Prostate gland (tissue), 2 donors: ENCODE measurements around the gene SP9. TPM values are rescaled to one million over a fixed set of nuclear protein-coding genes. Genes with fewer than 3 reads are reported as not detected.

ENCODE experiments used
- DNase-seq: peaks from one replicate; pipeline ENCODE4 v3.0.0-alpha.2; 2019; ENCODE audit warnings: low spot score
- H3K27ac ChIP-seq, 2 donors: fragments of 200-600 bp; sonication (generic); 2 replicates each; pipeline ENCODE4 v1.5.1; 2017 to 2019
- H3K27me3 ChIP-seq: fragments of 200-600 bp; sonication (generic); replicated peaks from 2 replicates; pipeline ENCODE4 v1.5.1; 2019; ENCODE audit not compliant: insufficient read depth
- H3K36me3 ChIP-seq, 2 donors: fragments of 200-600 bp; sonication (generic); 1 replicate in 1 of 2; 2 replicates in 1 of 2; pipeline versions ENCODE4 v1.5.1 to v1.8.1; 2017 to 2019
- H3K4me1 ChIP-seq: fragments of 200-600 bp; sonication (generic); replicated peaks from 2 replicates; pipeline ENCODE4 v1.5.1; 2019
- H3K4me3 ChIP-seq, 2 donors: fragments of 200-600 bp; sonication (generic); 2 replicates each; pipeline ENCODE4 v1.5.1; 2017 to 2019
- H3K9me3 ChIP-seq: fragments of 200-600 bp; sonication (generic); 2 replicates; pipeline ENCODE4 v1.5.1; 2017
- POLR2A ChIP-seq: fragments of 450-650 bp; IDR thresholded peaks from one replicate; pipeline ENCODE4 v1.6.1; 2016; ENCODE audit warnings: antibody characterized with exemption, mild to moderate bottlenecking
- POLR2AphosphoS5 ChIP-seq: sonication (generic); formaldehyde crosslinking; IDR thresholded peaks from one replicate; pipeline ENCODE4 v1.6.1; 2017; ENCODE audit warnings: antibody characterized with exemption
- WGBS: methylation state at CpG from one replicate; pipeline ENCODE4 v1.1.5; 2018; 5-methylcytosine and 5-hydroxymethylcytosine counted together
- intact Hi-C: fragments of 100-400 bp; cut with DNase I; formaldehyde crosslinking; loops from one replicate; pipeline ENCODE4 v1.14.2; 2022
- total RNA-seq, 2 donors: library from RNA; depleted of rRNA; stranded (reverse); fragments of >200 nt; gene quantifications; one replicate each; pipeline ENCODE4 v1.1.0, GENCODE V29; 2016
- TF ChIP-seq, protein P1 (sequence below), 4 experiments: fragments of 200-600 bp in 2 of 4; fragments of 450-650 bp in 2 of 4; sonication (generic) in 2 of 4; IDR thresholded peaks; 1 replicate in 3 of 4; 2 replicates in 1 of 4; pipeline ENCODE4 v1.5.1; 2016 to 2019; ENCODE audit warnings: antibody characterized with exemption in 4 of 4, mild to moderate bottlenecking in 2 of 4, moderate library complexity in 2 of 4

SP9 gene
- total RNA-seq = under 1 TPM in 1 of 2 donors, not detected in 1; 0.40 TPM

- Histone ChIP-seq H3K27ac (no peak within 1 kb of the TSS), H3K27me3 (peaks cover 82% of the 10 kb centered on the region), H3K9me3 (no peaks in the 10 kb centered on the region), H3K4me1 (no peaks in the 10 kb centered on the region), H3K36me3 (no peaks in the 10 kb centered on the region), H3K4me3 (no peak within 1 kb of the TSS)
- TF ChIP-seq, protein P1, sequence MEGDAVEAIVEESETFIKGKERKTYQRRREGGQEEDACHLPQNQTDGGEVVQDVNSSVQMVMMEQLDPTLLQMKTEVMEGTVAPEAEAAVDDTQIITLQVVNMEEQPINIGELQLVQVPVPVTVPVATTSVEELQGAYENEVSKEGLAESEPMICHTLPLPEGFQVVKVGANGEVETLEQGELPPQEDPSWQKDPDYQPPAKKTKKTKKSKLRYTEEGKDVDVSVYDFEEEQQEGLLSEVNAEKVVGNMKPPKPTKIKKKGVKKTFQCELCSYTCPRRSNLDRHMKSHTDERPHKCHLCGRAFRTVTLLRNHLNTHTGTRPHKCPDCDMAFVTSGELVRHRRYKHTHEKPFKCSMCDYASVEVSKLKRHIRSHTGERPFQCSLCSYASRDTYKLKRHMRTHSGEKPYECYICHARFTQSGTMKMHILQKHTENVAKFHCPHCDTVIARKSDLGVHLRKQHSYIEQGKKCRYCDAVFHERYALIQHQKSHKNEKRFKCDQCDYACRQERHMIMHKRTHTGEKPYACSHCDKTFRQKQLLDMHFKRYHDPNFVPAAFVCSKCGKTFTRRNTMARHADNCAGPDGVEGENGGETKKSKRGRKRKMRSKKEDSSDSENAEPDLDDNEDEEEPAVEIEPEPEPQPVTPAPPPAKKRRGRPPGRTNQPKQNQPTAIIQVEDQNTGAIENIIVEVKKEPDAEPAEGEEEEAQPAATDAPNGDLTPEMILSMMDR (IDR thresholded peaks at IDR 0.05) = no peak
- TF ChIP-seq POLR2AphosphoS5 = no peak
- no peak for TF ChIP-seq POLR2A
- 4% methylated on average over 44 of the region's 44 CpGs for WGBS
- no peak for DNase-seq
- intact Hi-C loops = no loop called here
These were observed at the start of gene SP9 for GRCh38 chr2:174334781-174335251. SP9 (plus strand) TSS chr2:174334954; CDS start chr2:174335093, 139 bp downstream.

GRCh38 chr2:174286172-174286571 lies 48.6 kb upstream of the SP9 start:
- no peaks in the 10 kb centered on the region for H3K9me3 ChIP-seq
- H3K4me1 ChIP-seq = no peaks in the 10 kb centered on the region
- H3K27me3 ChIP-seq = no peaks in the 10 kb centered on the region
- no peak overlapping the region for H3K4me3 ChIP-seq
- TF ChIP-seq, protein P1 (IDR thresholded peaks at IDR 0.05) = no peak
- TF ChIP-seq POLR2A (no peak), POLR2AphosphoS5 (no peak)
- no peak for DNase-seq
- WGBS = 75% methylated on average over 2 of the region's 2 CpGs
- intact Hi-C loops = no loop called here
- H3K27ac ChIP-seq = no peak overlapping the region
- no peaks in the 10 kb centered on the region for H3K36me3 ChIP-seq

DNA sequence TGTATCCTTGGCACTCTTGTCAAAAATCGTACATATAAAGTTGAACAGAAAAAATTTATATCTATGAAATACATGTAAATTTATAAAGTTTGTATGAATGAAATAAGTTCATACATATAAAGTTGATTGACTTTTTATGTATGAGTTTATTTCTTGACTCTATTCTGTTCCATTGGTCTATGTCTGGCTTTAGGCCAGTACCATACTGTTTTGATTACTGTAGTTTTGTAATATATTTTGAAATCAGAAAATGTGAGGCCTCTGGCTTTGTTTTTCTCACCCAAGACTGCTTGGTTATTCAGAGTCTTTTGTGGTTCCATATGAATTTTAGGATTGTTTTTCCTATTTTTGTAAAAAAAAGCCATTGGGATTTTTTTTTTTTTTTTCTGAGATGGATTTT lies 41.8 kb upstream of the SP9 start:
- H3K36me3 ChIP-seq = no peaks in the 10 kb centered on the region
- intact Hi-C loops = no loop called here
- H3K4me1 ChIP-seq = no peaks in the 10 kb centered on the region
- H3K9me3 ChIP-seq = no peaks in the 10 kb centered on the region
- TF ChIP-seq POLR2A = no peak
- no peak for TF ChIP-seq POLR2AphosphoS5
- TF ChIP-seq, protein P1 (IDR thresholded peaks at IDR 0.05) = no peak
- no peaks in the 10 kb centered on the region for H3K27me3 ChIP-seq
- no peak overlapping the region for H3K4me3 ChIP-seq
- DNase-seq = no peak
- no peak overlapping the region for H3K27ac ChIP-seq
- WGBS = 100% methylated on average over 1 of the region's 1 CpG

- Histone ChIP-seq H3K4me3 (no peak overlapping the region), H3K36me3 (no peaks in the 10 kb centered on the region), H3K27ac (no peak overlapping the region), H3K27me3 (no peaks in the 10 kb centered on the region), H3K4me1 (no peaks in the 10 kb centered on the region), H3K9me3 (no peaks in the 10 kb centered on the region)
- no peak for DNase-seq
- WGBS = 72% methylated on average over 3 of the region's 3 CpGs
- intact Hi-C loops = no loop called here
- TF ChIP-seq POLR2A (no peak), POLR2AphosphoS5 (no peak)
- TF ChIP-seq, protein P1 (IDR thresholded peaks at IDR 0.05) = no peak
These were observed 34.6 kb upstream of the SP9 start for GRCh38 chr2:174300114-174300513.

GRCh38 chr2:174312581-174313234 lies 22.0 kb upstream of the SP9 start:
- no peak overlapping the region for H3K27ac ChIP-seq
- TF ChIP-seq POLR2AphosphoS5 (no peak), POLR2A (no peak)
- H3K36me3 ChIP-seq = no peaks in the 10 kb centered on the region
- no peaks in the 10 kb centered on the region for H3K4me1 ChIP-seq
- no peaks in the 10 kb centered on the region for H3K9me3 ChIP-seq
- intact Hi-C loops = no loop called here
- 40% methylated on average over 2 of the region's 2 CpGs for WGBS
- DNase-seq = no peak
- H3K4me3 ChIP-seq = no peak overlapping the region
- no peaks in the 10 kb centered on the region for H3K27me3 ChIP-seq
